Neutrophil (primary cell): Measurements from ENCODE around the gene ZNF331.

Experiments
- H3K27ac ChIP-seq: fragments of 200-600 bp; sonication (generic); 2 replicates; pipeline ENCODE4 v1.5.1; 2016; ENCODE audit warnings: mild to moderate bottlenecking, moderate library complexity
- H3K27me3 ChIP-seq: fragments of 200-600 bp; sonication (generic); 2 replicates; pipeline ENCODE4 v1.6.0; 2016; ENCODE audit warnings: mild to moderate bottlenecking
- H3K36me3 ChIP-seq: fragments of 200-600 bp; sonication (generic); 2 replicates; pipeline ENCODE4 v1.5.1; 2017
- H3K4me1 ChIP-seq, 2 experiments: fragments of 200-600 bp in 1 of 2; sonication (generic) in 1 of 2; 1 replicate in 1 of 2; 2 replicates in 1 of 2; pipeline versions ENCODE4 v1.5.1 to v1.6.1; 2013 to 2016; ENCODE audit warnings: low read depth in 1 of 2, low read length in 1 of 2, mild to moderate bottlenecking in 1 of 2, moderate library complexity in 1 of 2; ENCODE audit not compliant: control insufficient read depth in 1 of 2, insufficient read depth in 1 of 2
- H3K4me3 ChIP-seq, 2 experiments: fragments of 200-600 bp in 1 of 2; sonication (generic) in 1 of 2; 1 replicate in 1 of 2; 2 replicates in 1 of 2; pipeline ENCODE4 v1.5.1; 2013 to 2016; ENCODE audit warnings: low read depth in 1 of 2, low read length in 1 of 2, mild to moderate bottlenecking in 1 of 2, moderate library complexity in 1 of 2
- H3K9me3 ChIP-seq: fragments of 200-600 bp; sonication (generic); 2 replicates; pipeline ENCODE4 v1.5.1; 2016
- TF ChIP-seq, protein P1 (sequence below): fragments of 200-600 bp; sonication (generic); IDR thresholded peaks from 2 replicates; pipeline ENCODE4 v1.5.1; 2016; ENCODE audit warnings: antibody characterized with exemption

ZNF331 gene

DNA sequence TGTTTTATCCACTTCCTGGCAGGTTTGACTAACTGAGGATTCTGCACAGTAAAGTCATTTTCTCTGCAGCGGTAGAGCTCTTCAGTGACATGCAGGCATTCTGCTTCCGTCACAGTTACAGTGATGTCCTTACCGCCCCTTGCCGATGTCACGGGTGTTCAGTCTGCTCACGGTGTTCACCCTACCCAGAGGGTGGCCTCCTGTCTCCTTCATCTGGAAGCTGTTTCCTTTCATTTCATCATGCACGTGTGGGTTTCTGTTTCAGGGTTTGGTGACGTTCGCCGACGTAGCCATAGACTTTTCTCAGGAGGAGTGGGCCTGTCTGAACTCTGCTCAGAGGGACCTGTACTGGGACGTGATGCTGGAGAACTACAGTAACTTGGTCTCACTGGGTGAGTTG is 33.4 kb downstream of the ZNF331 start:
- Histone ChIP-seq H3K4me1 (no peaks in the 10 kb centered on the region), H3K4me3 (no peak overlapping the region), H3K27me3 (no peaks in the 10 kb centered on the region), H3K27ac (no peak overlapping the region), H3K36me3 (no peaks in the 10 kb centered on the region), H3K9me3 (peaks cover 8% of the 10 kb centered on the region)
- TF ChIP-seq, protein P1, sequence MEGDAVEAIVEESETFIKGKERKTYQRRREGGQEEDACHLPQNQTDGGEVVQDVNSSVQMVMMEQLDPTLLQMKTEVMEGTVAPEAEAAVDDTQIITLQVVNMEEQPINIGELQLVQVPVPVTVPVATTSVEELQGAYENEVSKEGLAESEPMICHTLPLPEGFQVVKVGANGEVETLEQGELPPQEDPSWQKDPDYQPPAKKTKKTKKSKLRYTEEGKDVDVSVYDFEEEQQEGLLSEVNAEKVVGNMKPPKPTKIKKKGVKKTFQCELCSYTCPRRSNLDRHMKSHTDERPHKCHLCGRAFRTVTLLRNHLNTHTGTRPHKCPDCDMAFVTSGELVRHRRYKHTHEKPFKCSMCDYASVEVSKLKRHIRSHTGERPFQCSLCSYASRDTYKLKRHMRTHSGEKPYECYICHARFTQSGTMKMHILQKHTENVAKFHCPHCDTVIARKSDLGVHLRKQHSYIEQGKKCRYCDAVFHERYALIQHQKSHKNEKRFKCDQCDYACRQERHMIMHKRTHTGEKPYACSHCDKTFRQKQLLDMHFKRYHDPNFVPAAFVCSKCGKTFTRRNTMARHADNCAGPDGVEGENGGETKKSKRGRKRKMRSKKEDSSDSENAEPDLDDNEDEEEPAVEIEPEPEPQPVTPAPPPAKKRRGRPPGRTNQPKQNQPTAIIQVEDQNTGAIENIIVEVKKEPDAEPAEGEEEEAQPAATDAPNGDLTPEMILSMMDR: no peak

DNA sequence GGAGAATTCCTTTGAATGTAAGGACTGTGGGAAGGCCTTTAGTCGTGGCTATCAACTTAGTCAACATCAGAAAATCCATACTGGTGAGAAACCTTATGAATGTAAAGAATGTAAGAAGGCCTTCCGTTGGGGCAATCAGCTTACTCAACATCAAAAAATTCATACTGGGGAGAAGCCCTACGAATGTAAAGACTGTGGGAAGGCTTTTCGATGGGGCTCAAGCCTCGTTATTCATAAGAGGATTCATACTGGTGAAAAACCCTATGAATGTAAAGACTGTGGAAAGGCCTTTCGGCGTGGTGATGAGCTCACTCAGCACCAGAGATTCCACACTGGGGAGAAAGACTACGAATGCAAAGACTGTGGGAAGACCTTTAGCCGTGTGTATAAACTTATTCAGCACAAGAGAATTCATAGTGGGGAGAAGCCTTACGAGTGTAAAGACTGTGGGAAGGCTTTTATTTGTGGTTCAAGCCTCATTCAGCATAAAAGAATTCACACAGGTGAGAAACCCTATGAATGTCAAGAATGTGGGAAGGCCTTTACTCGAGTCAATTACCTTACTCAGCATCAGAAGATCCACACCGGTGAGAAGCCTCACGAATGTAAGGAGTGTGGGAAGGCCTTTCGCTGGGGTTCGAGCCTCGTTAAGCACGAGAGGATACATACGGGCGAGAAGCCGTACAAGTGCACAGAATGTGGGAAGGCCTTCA is 39.2 kb downstream of the ZNF331 start:
- H3K27me3 ChIP-seq: no peaks in the 10 kb centered on the region
- peaks cover 6% of the 10 kb centered on the region for H3K36me3 ChIP-seq
- no peak overlapping the region for H3K27ac ChIP-seq
- peaks cover 48% of the 10 kb centered on the region for H3K9me3 ChIP-seq
- TF ChIP-seq, protein P1: no peak
- H3K4me1 ChIP-seq: no peaks in the 10 kb centered on the region
- H3K4me3 ChIP-seq: no peak overlapping the region

DNA sequence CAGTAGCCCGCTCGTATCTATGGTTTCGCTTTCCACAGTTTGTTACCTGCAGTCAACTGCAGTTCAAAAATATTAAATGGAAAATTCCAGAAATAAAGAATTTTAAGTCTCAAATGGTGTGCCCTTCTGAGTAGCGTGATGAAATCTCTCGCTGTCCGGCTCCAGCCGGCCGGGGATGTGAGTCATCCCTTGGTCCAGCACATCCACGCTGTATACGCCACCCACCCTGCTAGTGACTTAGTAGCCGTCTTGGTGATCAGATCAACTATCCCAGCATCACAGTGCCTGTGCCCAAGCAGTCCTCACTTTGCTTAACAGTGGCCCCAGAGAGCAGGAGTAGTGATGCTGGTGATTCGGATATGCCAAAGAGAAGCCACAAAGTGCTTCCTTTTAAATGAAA is 40.0 kb downstream of the ZNF331 start:
- peaks cover 6% of the 10 kb centered on the region for H3K36me3 ChIP-seq
- no peaks in the 10 kb centered on the region for H3K27me3 ChIP-seq
- peaks cover 49% of the 10 kb centered on the region for H3K9me3 ChIP-seq
- TF ChIP-seq, protein P1: no peak
- no peak overlapping the region for H3K27ac ChIP-seq
- no peak overlapping the region for H3K4me3 ChIP-seq
- no peaks in the 10 kb centered on the region for H3K4me1 ChIP-seq

DNA sequence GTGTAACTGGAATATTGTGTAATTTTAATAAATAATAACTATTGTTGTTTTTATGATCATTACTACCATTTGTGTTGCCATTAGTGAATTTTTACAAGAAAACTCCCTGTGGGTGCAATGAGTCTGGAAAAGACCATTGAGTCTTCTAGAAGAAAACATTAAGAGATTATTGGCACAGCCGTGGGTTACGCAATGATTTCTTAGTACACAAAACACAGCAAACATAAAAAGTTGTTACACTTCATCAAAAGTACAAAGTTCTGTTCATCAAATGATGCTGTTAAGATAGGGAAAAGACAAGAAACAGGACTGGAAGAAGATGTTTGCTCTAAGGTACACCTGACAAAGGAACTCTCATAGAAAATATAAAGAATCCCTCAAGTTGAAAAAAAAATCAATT is 41.6 kb downstream of the ZNF331 start:
- Histone ChIP-seq H3K9me3 (peaks cover 49% of the 10 kb centered on the region), H3K4me3 (no peak overlapping the region), H3K27ac (no peak overlapping the region), H3K27me3 (no peaks in the 10 kb centered on the region), H3K4me1 (no peaks in the 10 kb centered on the region), H3K36me3 (peaks cover 6% of the 10 kb centered on the region)
- TF ChIP-seq, protein P1: no peak

DNA sequence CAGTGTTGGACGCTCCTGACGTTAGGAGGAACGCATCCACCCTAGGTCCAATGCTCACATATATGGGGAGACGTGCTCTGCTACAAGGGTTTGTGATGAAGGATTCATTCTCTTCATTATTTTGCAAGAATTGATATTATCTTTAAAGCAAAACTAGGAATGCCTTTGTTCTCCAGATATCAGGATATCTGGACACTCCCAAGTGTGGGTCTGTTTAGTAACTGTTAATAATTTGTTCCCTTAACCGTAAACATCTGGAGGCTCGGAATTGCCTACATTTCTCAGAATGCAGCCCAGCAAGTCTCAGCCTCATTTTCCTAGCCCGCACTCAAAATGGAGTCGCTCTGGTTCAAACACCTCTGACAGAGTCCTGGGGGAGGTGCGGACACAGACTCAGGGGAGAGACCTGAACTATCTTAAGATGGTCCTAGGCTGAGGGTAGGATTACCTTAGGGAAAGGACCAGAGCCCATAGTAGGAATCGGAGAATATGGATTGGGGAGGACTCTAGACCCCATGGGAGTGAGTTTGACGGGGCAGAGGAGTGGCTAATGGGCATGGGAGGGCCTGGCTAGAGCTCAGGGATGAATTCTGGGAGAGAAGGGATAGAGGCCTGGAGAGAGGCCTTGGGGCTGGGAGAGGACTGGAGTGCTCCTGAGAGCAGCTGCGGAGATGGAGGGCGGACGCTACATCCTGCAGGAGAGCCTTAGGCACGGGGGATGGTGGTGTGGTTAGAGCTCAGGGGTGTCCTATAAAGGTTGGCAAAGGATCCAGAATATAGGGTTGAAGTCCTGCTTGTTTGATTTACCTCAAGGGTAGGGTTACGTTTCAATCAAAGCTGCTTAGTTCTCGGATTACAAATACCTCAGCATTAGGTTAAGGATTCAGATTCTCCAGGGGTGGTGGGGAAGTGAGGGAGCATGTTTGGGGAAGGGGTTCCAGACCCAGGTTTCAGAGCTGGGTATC is 43.2 kb downstream of the ZNF331 start:
- Histone ChIP-seq H3K27me3 (no peaks in the 10 kb centered on the region), H3K36me3 (peaks cover 6% of the 10 kb centered on the region), H3K4me3 (no peak overlapping the region), H3K27ac (no peak overlapping the region), H3K9me3 (peaks cover 42% of the 10 kb centered on the region), H3K4me1 (no peaks in the 10 kb centered on the region)
- TF ChIP-seq, protein P1: no peak
